SK-N-SH (cell line): ENCODE data around the gene ATP6AP1. TPM values are rescaled to one million over a fixed set of nuclear protein-coding genes. Genes with fewer than 3 reads are reported as not detected.
A peak's percentile ranks its signal among the peaks of the same experiment; 100 is the strongest.

Experiments
- CTCF ChIA-PET: fragments of 300-600, 350-600 bp; formaldehyde crosslinking; extraction: SDS; loops from one replicate; lab custom pipeline; 2021; lab: Yijun Ruan, JAX
- POLR2A ChIA-PET: fragments of 350-600 bp; sonication (Branson Sonifier 250); formaldehyde crosslinking; extraction: SDS; loops from one replicate; lab custom pipeline; 2020; ENCODE audit warnings: antibody characterized with exemption, inconsistent platforms; lab: Yijun Ruan, JAX
- DNase-seq: peaks from one replicate; pipeline ENCODE4 v3.0.0; 2012
- H2AFZ ChIP-seq: fragments of 200-600 bp; sonication (generic); 2 replicates; pipeline ENCODE4 v1.8.1; 2016; ENCODE audit warnings: antibody characterized with exemption, mild to moderate bottlenecking, low read depth
- H3F3A ChIP-seq: fragments of 200-600 bp; sonication (generic); replicated peaks from 2 replicates; pipeline ENCODE3; 2016; ENCODE audit warnings: antibody characterized with exemption, mild to moderate bottlenecking; ENCODE audit not compliant: insufficient read depth
- H3K27ac ChIP-seq, 2 experiments: fragments of 200-500 bp in 1 of 2; fragments of 200-600 bp in 1 of 2; sonication (Bioruptor generic) in 1 of 2; sonication (generic), shearing (Covaris generic) in 1 of 2; 2 replicates each; pipeline versions ENCODE4 v1.5.1 to v1.6.1; 2014 to 2016; ENCODE audit warnings: low read depth in 2 of 2, inconsistent platforms in 1 of 2, low read length in 1 of 2, mild to moderate bottlenecking in 1 of 2, mixed read lengths in 1 of 2
- H3K27me3 ChIP-seq: fragments of 200-600 bp; sonication (generic), shearing (Covaris generic); 2 replicates; pipeline ENCODE4 v1.6.1; 2016; ENCODE audit warnings: mixed run types; ENCODE audit not compliant: insufficient read depth
- H3K36me3 ChIP-seq, 2 experiments: fragments of 200-500 bp in 1 of 2; fragments of 200-600 bp in 1 of 2; sonication (Bioruptor generic) in 1 of 2; sonication (generic) in 1 of 2; replicated peaks in 1 of 2; 2 replicates each; pipeline versions ENCODE3 to v1.5.1; 2014 to 2016; ENCODE audit warnings: low read length in 1 of 2, mild to moderate bottlenecking in 1 of 2; ENCODE audit not compliant: insufficient read depth in 2 of 2, control insufficient read depth in 1 of 2
- H3K4me1 ChIP-seq, 2 experiments: fragments of 200-500 bp in 1 of 2; fragments of 200-600 bp in 1 of 2; sonication (Bioruptor generic) in 1 of 2; sonication (generic), shearing (Covaris generic) in 1 of 2; 2 replicates each; pipeline versions ENCODE4 v1.5.1 to v1.6.1; 2014 to 2016; ENCODE audit warnings: low read depth in 1 of 2, low read length in 1 of 2, mixed run types in 1 of 2; ENCODE audit not compliant: insufficient read depth in 2 of 2, control insufficient read depth in 1 of 2
- H3K4me2 ChIP-seq: fragments of 200-600 bp; sonication (generic), shearing (Covaris generic); 2 replicates; pipeline ENCODE4 v1.6.1; 2017; ENCODE audit warnings: mixed run types
- H3K4me3 ChIP-seq, 2 experiments: fragments of 200-500 bp in 1 of 2; fragments of 200-600 bp in 1 of 2; sonication (Bioruptor generic) in 1 of 2; sonication (generic), shearing (Covaris generic) in 1 of 2; 2 replicates each; pipeline versions ENCODE4 v1.5.1 to v1.8.1; 2014 to 2016; ENCODE audit warnings: low read depth in 2 of 2, inconsistent platforms in 1 of 2, low read length in 1 of 2, mild to moderate bottlenecking in 1 of 2, mixed read lengths in 1 of 2, moderate library complexity in 1 of 2
- H3K79me2 ChIP-seq: fragments of 200-600 bp; sonication (generic); 2 replicates; pipeline ENCODE4 v1.8.1; 2017; ENCODE audit warnings: mild to moderate bottlenecking; ENCODE audit not compliant: insufficient read depth
- H3K9ac ChIP-seq: fragments of 200-600 bp; sonication (generic); 2 replicates; pipeline ENCODE4 v1.6.1; 2017; ENCODE audit warnings: mixed run types
- H3K9me2 ChIP-seq: fragments of 200-600 bp; sonication (generic); 2 replicates; pipeline ENCODE4 v1.6.1; 2017; ENCODE audit warnings: mixed run types
- H3K9me3 ChIP-seq: fragments of 200-600 bp; sonication (generic); 2 replicates; pipeline ENCODE4 v1.6.1; 2017; ENCODE audit warnings: mixed run types, mild to moderate bottlenecking, moderate library complexity
- H4K20me1 ChIP-seq: fragments of 200-600 bp; sonication (generic); 2 replicates; pipeline ENCODE4 v1.6.1; 2017; ENCODE audit warnings: mild to moderate bottlenecking, mixed run types; ENCODE audit not compliant: insufficient read depth
- JUND ChIP-seq: IDR thresholded peaks from 2 replicates; pipeline ENCODE4 v1.4.0; 2012
- MAX ChIP-seq: IDR thresholded peaks from 2 replicates; pipeline ENCODE4 v1.4.0; 2012; ENCODE audit warnings: low read depth
- MEF2A ChIP-seq: IDR thresholded peaks from 2 replicates; pipeline ENCODE4 v1.4.0; 2012; ENCODE audit warnings: low read depth, borderline replicate concordance
- MXI1 ChIP-seq: IDR thresholded peaks from 2 replicates; pipeline ENCODE4 v1.6.1; 2012; ENCODE audit warnings: mild to moderate bottlenecking, low read depth, low read length, improper control_type of control experiment
- NFIC ChIP-seq: IDR thresholded peaks from 2 replicates; pipeline ENCODE4 v1.4.0; 2012; ENCODE audit warnings: borderline replicate concordance
- PBX3 ChIP-seq: IDR thresholded peaks from 2 replicates; pipeline ENCODE4; 2012
- RAD21 ChIP-seq: IDR thresholded peaks from 2 replicates; pipeline ENCODE4 v1.6.1; 2012; ENCODE audit warnings: mild to moderate bottlenecking, low read length
- RXRA ChIP-seq: IDR thresholded peaks from 2 replicates; pipeline ENCODE4 v1.4.0; 2012; ENCODE audit warnings: low read depth, mild to moderate bottlenecking, borderline replicate concordance
- SMC3 ChIP-seq: IDR thresholded peaks from 2 replicates; pipeline ENCODE4 v1.6.1; 2012; ENCODE audit warnings: low read depth, low read length, improper control_type of control experiment
- TAF1 ChIP-seq: IDR thresholded peaks from 2 replicates; pipeline ENCODE4 v1.6.1; 2012; ENCODE audit warnings: low read depth, mild to moderate bottlenecking, low read length, moderate library complexity, borderline replicate concordance
- TCF12 ChIP-seq: IDR thresholded peaks from 2 replicates; pipeline ENCODE4 v1.4.0; 2012
- USF2 ChIP-seq: fragments of 150-350 bp; IDR thresholded peaks from 2 replicates; pipeline ENCODE4 v1.6.1; 2017; ENCODE audit warnings: antibody characterized with exemption, low read length, low read depth, borderline replicate concordance
- YY1 ChIP-seq: IDR thresholded peaks from 2 replicates; pipeline ENCODE4 v1.4.0; 2012; ENCODE audit warnings: low read depth, mild to moderate bottlenecking
- ZBTB33 ChIP-seq: IDR thresholded peaks from 2 replicates; pipeline ENCODE4 v1.4.0; 2012; ENCODE audit warnings: low read depth, borderline replicate concordance
- WGBS: methylation state at CpG from one replicate; pipeline ENCODE4 v1.1.6; 2017; ENCODE audit warnings: low lambda C conversion rate; 5-methylcytosine and 5-hydroxymethylcytosine counted together
- polyA plus RNA-seq, 3 experiments: library from polyadenylated mRNA; depleted of rRNA; stranded (reverse); fragments of >200 nt; gene quantifications; 2 replicates each; pipeline ENCODE4 v1.2.3, GENCODE V29; 2012

ATP6AP1 gene
- polyA plus RNA-seq, 1 of the 3 experiments (the other 2 are of a cell fraction): 102 TPM

- TF ChIP-seq TCF12 (no peak), MEF2A (no peak), ZBTB33 (no peak)
Observed at GRCh38 chrX:154436374-154436982, 8.0 kb downstream of the ATP6AP1 start (continued).

GRCh38 chrX:154436983-154437752, 8.7 kb downstream of the ATP6AP1 start, which contains the start of gene GDI1:
GDI1 (plus strand) TSS chrX:154437154; CDS start chrX:154437255, 101 bp downstream.
- Histone ChIP-seq H3K4me2 (peak within 1 kb of the TSS; percentile 62), H3K27ac (peak within 1 kb of the TSS in 1 of 2 experiments; percentile 79; a peak in 2 of 4 replicates), H3K4me3 (peak within 1 kb of the TSS; percentile 64 to 69), H3F3A (no peaks in the 10 kb centered on the region), H3K36me3 (peaks cover 0 to 24% of the 10 kb centered on the region in 2 experiments), H3K4me1 (peaks cover 0 to 16% of the 10 kb centered on the region in 2 experiments; a peak in 1 of 4 replicates), H3K9me2 (no peaks in the 10 kb centered on the region), H2AFZ (no peak within 1 kb of the TSS), H3K9me3 (no peaks in the 10 kb centered on the region), H3K27me3 (no peaks in the 10 kb centered on the region; the same call in 1 of the 2 replicates), H4K20me1 (peaks cover 27% of the 10 kb centered on the region; the same call in 1 of the 2 replicates), H3K79me2 (peaks cover 36% of the 10 kb centered on the region), H3K9ac (peak within 1 kb of the TSS; percentile 65)
- ChIA-PET POLR2A (interaction anchor here (1.3 kb wide), 1 partner anchor 17 kb away, joined by 3 read pairs; no protein-coding TSS in a partner anchor), CTCF (interaction anchor here (2.1 kb wide), 1 partner anchor 38 kb away, joined by 6 read pairs; the partner anchor contains the start of gene RPL10)
- TF ChIP-seq PBX3 (0 out of 2 replicates have a peak, but pooled peaks have one; percentile 5), MEF2A (no peak), USF2 (no peak), RAD21 (no peak), YY1 (peak; percentile 82), SMC3 (no peak), JUND (no peak), MAX (no peak), TAF1 (peak; percentile 73), NFIC (no peak), MXI1 (no peak), RXRA (no peak)
- WGBS: 49% methylated on average over 59 of the region's 93 CpGs
- DNase-seq: peak; percentile 81
